Osteoblast (primary cell): Measurements from ENCODE around the gene RNF26. TPM values are rescaled to one million over a fixed set of nuclear protein-coding genes. Genes with fewer than 3 reads are reported as not detected.

Experiments used
- DNase-seq: peaks from one replicate; pipeline ENCODE4 v3.0.0; 2011; ENCODE audit warnings: low spot score, mixed read lengths; ENCODE audit not compliant: insufficient read length; ENCODE audit errors: missing footprints
- H2AFZ ChIP-seq: 2 replicates; pipeline ENCODE4 v1.6.0; 2011; ENCODE audit warnings: mild to moderate bottlenecking, low read length
- H3K27ac ChIP-seq: 2 replicates; pipeline ENCODE4 v1.5.1; 2011; ENCODE audit warnings: mild to moderate bottlenecking, low read depth, low read length, moderate library complexity
- H3K27me3 ChIP-seq: 2 replicates; pipeline ENCODE4 v1.6.0; 2012; ENCODE audit warnings: mild to moderate bottlenecking, control low read depth, inconsistent platforms, low read length, moderate library complexity; ENCODE audit not compliant: insufficient read depth
- H3K36me3 ChIP-seq: 2 replicates; pipeline ENCODE4 v1.5.1; 2011; ENCODE audit warnings: mild to moderate bottlenecking, low read length, control low read depth, moderate library complexity; ENCODE audit not compliant: insufficient read depth
- H3K4me1 ChIP-seq: 2 replicates; pipeline ENCODE4 v1.5.1; 2011; ENCODE audit warnings: mild to moderate bottlenecking, low read length, control low read depth, moderate library complexity; ENCODE audit not compliant: insufficient read depth
- H3K4me2 ChIP-seq: 2 replicates; pipeline ENCODE4 v1.6.0; 2011; ENCODE audit warnings: mild to moderate bottlenecking, low read length; ENCODE audit not compliant: insufficient read depth
- H3K4me3 ChIP-seq: fragments of 200-600 bp; sonication (generic); 3 replicates; pipeline ENCODE4 v1.5.1; 2012; ENCODE audit warnings: mild to moderate bottlenecking, low read length, inconsistent platforms; ENCODE audit not compliant: insufficient read depth
- H3K79me2 ChIP-seq: 2 replicates; pipeline ENCODE4 v1.6.0; 2012; ENCODE audit warnings: mild to moderate bottlenecking, low read length, control low read depth, inconsistent platforms; ENCODE audit not compliant: insufficient read depth
- H3K9me3 ChIP-seq: 2 replicates; pipeline ENCODE4 v1.5.1; 2011; ENCODE audit warnings: low read depth, low read length, control low read depth
- H4K20me1 ChIP-seq: 2 replicates; pipeline ENCODE4 v1.6.0; 2012; ENCODE audit warnings: mild to moderate bottlenecking, low read length, control low read depth; ENCODE audit not compliant: insufficient read depth
- total RNA-seq: library from RNA; depleted of rRNA; stranded (reverse); fragments of >200 nt; gene quantifications from 2 replicates; pipeline ENCODE4 v1.2.3, GENCODE V29; 2012
- TF ChIP-seq, protein P1 (sequence below): IDR thresholded peaks from 2 replicates; pipeline ENCODE4 v1.5.1; 2011; ENCODE audit warnings: mild to moderate bottlenecking, low read depth, low read length, moderate library complexity; ENCODE audit errors: extremely low read depth

Gene RNF26
- total RNA-seq, 1 donor: 4.0 TPM

DNA sequence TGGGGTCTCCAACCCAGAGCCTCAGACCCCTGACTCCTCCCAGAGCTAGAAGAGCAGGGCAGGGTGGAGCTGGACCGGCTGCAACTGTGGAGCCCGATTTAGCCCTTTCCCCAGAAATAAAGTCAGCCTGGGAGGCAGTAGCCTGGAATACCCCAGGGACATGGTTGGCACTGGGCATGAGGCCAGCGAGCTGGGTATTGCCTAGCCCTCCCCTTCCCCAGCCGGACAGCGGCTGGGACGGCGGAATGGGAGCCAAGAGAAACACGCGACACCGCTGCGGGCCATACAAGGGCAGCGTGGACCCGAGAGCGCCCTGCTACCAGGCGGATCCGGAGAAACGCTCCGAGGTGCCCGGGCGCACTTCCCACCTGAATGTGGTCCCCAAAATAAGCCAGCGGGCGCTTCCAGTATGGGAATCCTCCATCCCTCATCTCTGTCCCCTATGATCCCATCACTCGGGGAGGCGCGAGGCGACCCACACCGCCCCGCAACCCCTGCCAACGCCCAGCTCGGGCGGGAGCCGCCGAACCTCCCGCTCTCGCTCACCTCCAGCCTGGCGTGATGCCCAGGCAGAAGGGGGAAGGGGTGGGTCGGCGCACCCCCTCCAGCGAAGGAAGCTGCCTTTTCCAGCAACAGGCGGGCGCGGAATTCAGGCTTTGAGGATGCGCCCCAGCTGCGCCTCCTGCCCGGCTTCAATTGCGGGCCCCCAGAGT is 18.2 kb upstream of the RNF26 start:
- DNase-seq: peak; percentile 91
- no peaks in the 10 kb centered on the region for H3K9me3 ChIP-seq
- H3K79me2 ChIP-seq: no peaks in the 10 kb centered on the region
- peak overlapping the region; percentile 74 for H3K4me3 ChIP-seq
- H3K27ac ChIP-seq: no peak overlapping the region
- peaks cover 5% of the 10 kb centered on the region for H3K36me3 ChIP-seq
- no peaks in the 10 kb centered on the region for H3K27me3 ChIP-seq
- TF ChIP-seq, protein P1, sequence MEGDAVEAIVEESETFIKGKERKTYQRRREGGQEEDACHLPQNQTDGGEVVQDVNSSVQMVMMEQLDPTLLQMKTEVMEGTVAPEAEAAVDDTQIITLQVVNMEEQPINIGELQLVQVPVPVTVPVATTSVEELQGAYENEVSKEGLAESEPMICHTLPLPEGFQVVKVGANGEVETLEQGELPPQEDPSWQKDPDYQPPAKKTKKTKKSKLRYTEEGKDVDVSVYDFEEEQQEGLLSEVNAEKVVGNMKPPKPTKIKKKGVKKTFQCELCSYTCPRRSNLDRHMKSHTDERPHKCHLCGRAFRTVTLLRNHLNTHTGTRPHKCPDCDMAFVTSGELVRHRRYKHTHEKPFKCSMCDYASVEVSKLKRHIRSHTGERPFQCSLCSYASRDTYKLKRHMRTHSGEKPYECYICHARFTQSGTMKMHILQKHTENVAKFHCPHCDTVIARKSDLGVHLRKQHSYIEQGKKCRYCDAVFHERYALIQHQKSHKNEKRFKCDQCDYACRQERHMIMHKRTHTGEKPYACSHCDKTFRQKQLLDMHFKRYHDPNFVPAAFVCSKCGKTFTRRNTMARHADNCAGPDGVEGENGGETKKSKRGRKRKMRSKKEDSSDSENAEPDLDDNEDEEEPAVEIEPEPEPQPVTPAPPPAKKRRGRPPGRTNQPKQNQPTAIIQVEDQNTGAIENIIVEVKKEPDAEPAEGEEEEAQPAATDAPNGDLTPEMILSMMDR: no peak
- peak overlapping the region; percentile 89 for H3K4me2 ChIP-seq
- H2AFZ ChIP-seq: peak overlapping the region; percentile 72
- H4K20me1 ChIP-seq: no peaks in the 10 kb centered on the region
- peaks cover 44% of the 10 kb centered on the region for H3K4me1 ChIP-seq

DNA sequence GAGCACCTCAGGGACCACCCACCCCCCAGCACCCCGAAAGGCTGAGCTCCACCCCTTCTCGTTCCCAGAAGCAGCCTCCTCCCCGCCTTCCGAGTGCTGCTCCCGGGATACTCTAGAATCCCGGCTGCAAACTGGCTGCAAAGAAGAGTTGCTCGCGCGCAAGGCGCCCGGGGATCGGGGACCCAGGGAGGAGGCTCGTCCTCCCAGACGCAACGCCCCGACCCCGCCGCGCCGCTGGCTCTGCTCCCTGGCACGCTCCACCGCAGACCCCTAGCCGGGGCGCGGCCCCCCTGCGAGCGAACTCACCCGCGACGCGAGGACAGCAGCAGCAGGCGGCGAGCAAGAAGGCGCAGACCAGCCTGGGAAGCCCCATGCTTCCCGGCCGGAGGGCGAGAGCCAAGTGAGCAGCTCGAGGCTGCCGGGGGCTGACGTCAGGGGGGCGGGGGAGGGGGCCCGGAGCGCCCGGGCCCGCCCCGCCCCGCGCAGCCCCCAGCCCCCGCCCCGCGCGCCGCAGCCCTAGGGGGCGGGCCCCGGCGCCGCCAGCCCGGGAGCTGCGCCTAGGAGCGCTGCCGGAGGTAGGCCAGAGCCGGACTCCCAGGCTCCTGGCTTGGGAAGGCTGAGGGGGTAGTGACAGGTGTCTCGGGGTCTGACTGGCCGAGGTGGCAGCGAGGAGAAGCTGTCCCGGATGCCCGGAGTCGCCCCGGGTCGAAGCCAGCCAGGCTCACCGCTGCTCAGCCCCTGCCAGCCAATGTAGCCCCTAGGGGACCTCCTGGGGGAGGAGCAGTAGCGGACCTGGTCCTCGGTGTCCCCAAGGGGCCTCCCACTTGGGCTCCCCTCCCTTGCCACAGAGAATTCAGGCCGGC is 17.4 kb upstream of the RNF26 start, which contains the start of gene MCAM:
MCAM (minus strand) TSS at position 402 of the 863 bp plus-strand sequence; CDS start at position 373, 29 bp downstream.
- Histone ChIP-seq H3K9me3 (no peaks in the 10 kb centered on the region), H3K4me1 (peaks cover 50% of the 10 kb centered on the region), H3K36me3 (peaks cover 5% of the 10 kb centered on the region), H3K79me2 (no peaks in the 10 kb centered on the region), H4K20me1 (no peaks in the 10 kb centered on the region), H3K27me3 (no peaks in the 10 kb centered on the region), H3K4me2 (peak within 1 kb of the TSS; percentile 89), H2AFZ (peak within 1 kb of the TSS; percentile 72), H3K4me3 (peak within 1 kb of the TSS; percentile 74), H3K27ac (peak within 1 kb of the TSS; percentile 92)
- TF ChIP-seq, protein P1: no peak
- DNase-seq: peak; percentile 95

DNA sequence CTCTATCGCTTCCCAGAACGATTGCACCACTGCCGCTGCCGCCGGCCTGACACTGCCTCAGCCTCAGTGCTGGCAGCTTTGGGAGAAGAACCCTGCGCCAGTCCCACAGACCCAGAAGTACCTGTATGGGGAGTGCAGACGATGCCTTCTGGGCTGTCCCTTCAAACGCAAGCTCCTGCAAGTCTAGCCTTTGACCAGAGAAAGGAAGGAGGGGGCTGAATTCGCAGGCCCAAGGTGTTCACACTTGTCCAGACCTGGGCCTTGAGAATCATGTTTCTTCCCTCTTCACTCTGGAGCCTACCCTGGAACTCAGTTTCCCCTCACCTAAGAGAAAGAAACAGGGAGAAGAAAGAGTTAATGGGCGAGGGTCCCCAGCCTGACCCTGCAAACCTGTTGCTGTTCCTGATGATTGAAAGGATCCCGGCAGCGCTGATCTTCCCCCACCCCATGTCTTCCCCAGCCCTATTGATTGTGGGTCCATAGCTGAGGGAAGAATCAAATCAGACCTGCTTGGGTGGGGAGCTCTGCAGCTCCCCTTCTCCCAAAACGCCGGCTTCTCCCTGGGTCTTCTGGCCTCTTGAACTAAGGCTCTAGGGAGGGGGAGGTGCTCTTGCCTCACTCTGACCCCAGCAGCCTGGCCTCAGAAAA is 16.6 kb upstream of the RNF26 start:
- H3K27ac ChIP-seq: peak overlapping the region; percentile 92
- peak overlapping the region; percentile 54 for H3K4me2 ChIP-seq
- no peaks in the 10 kb centered on the region for H3K9me3 ChIP-seq

More for the DNA sequence above, 16.6 kb upstream of the RNF26 start:
- Histone ChIP-seq H2AFZ (peak overlapping the region; percentile 35), H3K79me2 (no peaks in the 10 kb centered on the region), H3K4me1 (peaks cover 56% of the 10 kb centered on the region), H3K36me3 (peaks cover 5% of the 10 kb centered on the region), H3K4me3 (peak overlapping the region; percentile 38), H3K27me3 (no peaks in the 10 kb centered on the region), H4K20me1 (no peaks in the 10 kb centered on the region)
- TF ChIP-seq, protein P1: no peak
- DNase-seq: peak; percentile 82
